Measurements from ENCODE around the gene ACAD9. TPM values are rescaled to one million over a fixed set of nuclear protein-coding genes. Genes with fewer than 3 reads are reported as not detected.

The ACAD9 gene
- total and polyA plus RNA-seq, 2 experiments from 2014 or later: 22.3 to 29.7 TPM

DNA sequence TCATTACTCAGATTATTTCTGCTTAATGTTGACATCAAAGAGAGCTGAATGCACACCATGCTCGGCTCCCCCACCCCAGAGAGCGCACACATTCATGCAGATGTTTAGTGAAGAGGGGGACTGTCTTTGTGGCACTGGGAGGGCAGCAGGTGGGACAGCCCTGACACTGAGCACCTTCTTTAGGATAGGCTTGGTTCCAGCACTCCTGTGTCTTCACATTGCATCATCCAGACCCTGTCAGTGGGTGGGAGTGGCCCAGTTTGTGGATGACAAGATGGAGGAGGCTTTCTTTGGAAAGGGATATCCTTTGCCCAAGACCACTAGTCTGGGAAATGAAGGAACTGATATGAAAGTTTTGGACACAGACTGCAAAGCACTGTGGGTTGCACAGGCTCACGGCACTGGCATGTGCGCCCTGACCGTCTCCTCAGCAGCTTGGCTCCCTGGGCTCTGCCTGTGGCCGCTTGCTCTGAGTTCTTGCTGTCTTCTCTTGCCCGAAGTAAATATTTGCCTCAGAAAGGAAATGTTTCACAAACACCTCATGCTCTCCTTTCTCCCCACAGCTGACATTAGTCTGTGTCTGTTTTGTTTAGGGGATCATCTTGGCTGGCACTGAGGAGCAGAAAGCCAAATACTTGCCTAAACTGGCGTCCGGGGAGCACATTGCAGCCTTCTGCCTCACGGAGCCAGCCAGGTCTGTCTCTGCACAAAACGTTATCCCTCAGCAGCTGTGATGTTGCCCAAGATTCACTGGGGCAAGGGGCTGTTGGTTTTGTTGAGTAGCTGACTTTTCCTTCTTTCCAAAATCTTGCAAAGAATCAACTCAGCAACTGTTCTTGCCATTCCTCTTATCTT is 16.6 kb downstream of the ACAD9 start:
- no peak overlapping the region for H3K4me3 ChIP-seq
- H3K36me3 ChIP-seq (ENCODE audit: low read depth): peaks cover 23% of the 10 kb centered on the region; the same call in 1 of the 2 replicates
- H3K27ac ChIP-seq: no peak overlapping the region

DNA sequence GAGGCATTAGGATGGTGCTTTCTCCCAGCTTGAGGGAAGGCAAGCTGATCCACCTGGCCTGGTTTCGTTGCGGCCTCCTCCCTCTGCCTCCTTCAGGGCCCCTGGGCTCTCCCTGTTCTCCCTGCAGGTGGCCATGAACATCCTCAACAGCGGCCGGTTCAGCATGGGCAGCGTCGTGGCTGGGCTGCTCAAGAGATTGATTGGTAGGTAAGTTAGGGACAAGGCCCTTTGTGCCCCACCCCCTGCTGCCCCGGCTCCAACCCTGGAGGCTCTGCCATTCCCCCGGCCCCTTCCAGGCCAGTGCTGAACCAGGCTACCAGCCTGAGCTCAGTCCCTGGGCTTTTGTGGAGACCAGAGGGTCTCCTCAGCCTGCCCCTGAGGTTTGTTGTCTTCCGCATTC is 23.0 kb downstream of the ACAD9 start:
- Histone ChIP-seq H3F3A (ENCODE audit: insufficient read depth) (no peaks in the 10 kb centered on the region), H3K27me3 (replicated peaks; ENCODE audit: insufficient read depth) (no peaks in the 10 kb centered on the region), H3K36me3 (ENCODE audit: low read depth) (peaks cover 43% of the 10 kb centered on the region; the same call in 1 of the 2 replicates), H2AFZ (no peak overlapping the region), H3K9me2 (ENCODE audit: insufficient read depth) (no peaks in the 10 kb centered on the region), H4K20me1 (ENCODE audit: insufficient read depth) (no peaks in the 10 kb centered on the region), H3K4me1 (ENCODE audit: insufficient read depth) (no peaks in the 10 kb centered on the region), H3K9me3 (ENCODE audit: low read depth) (no peaks in the 10 kb centered on the region), H3K79me2 (ENCODE audit: insufficient read depth) (no peaks in the 10 kb centered on the region), H3K4me2 (ENCODE audit: unreplicated experiment) (no peak overlapping the region), H3K4me3 (no peak overlapping the region), H3K27ac (no peak overlapping the region), H3K9ac (no peak overlapping the region)
- 95 to 100% methylated on average over 6 to 9 of the region's 9 CpGs for WGBS, 2 experiments (ENCODE audit: low coverage in 1 of 2, low lambda C conversion rate in 2 of 2, missing lambda C conversion rate in 2 of 2)
- in situ Hi-C loops (cut with MboI): no loop called here
- no peak for DNase-seq
- TF ChIP-seq EZH2phosphoT487 (IDR thresholded peaks at IDR 0.05; ENCODE audit: insufficient read depth, low read depth): no peak
- TF ChIP-seq EZH2 (IDR thresholded peaks at IDR 0.05; ENCODE audit: insufficient read depth, poor library complexity, severe bottlenecking): no peak

More for the DNA sequence above, 16.6 kb downstream of the ACAD9 start:
- H3K9me3 ChIP-seq (ENCODE audit: low read depth): no peaks in the 10 kb centered on the region
- no peak for TF ChIP-seq EZH2phosphoT487 (IDR thresholded peaks at IDR 0.05; ENCODE audit: insufficient read depth, low read depth)
- no peak for TF ChIP-seq EZH2 (IDR thresholded peaks at IDR 0.05; ENCODE audit: insufficient read depth, poor library complexity, severe bottlenecking)
- H4K20me1 ChIP-seq (ENCODE audit: insufficient read depth): no peaks in the 10 kb centered on the region
- no peak for DNase-seq
- no peaks in the 10 kb centered on the region for H3K4me1 ChIP-seq (ENCODE audit: insufficient read depth)
- no peaks in the 10 kb centered on the region for H3K79me2 ChIP-seq (ENCODE audit: insufficient read depth)
- 75 to 81% methylated on average over 11 of the region's 11 CpGs for WGBS, 2 experiments (ENCODE audit: low coverage in 1 of 2, low lambda C conversion rate in 2 of 2, missing lambda C conversion rate in 2 of 2)
- no peak overlapping the region for H3K9ac ChIP-seq
- H2AFZ ChIP-seq: no peak overlapping the region
- no peaks in the 10 kb centered on the region for H3K27me3 ChIP-seq (replicated peaks; ENCODE audit: insufficient read depth)
- in situ Hi-C loops (cut with MboI): no loop called here
- H3F3A ChIP-seq (ENCODE audit: insufficient read depth): no peaks in the 10 kb centered on the region
- no peaks in the 10 kb centered on the region for H3K9me2 ChIP-seq (ENCODE audit: insufficient read depth)
- H3K4me2 ChIP-seq (ENCODE audit: unreplicated experiment): no peak overlapping the region

DNA sequence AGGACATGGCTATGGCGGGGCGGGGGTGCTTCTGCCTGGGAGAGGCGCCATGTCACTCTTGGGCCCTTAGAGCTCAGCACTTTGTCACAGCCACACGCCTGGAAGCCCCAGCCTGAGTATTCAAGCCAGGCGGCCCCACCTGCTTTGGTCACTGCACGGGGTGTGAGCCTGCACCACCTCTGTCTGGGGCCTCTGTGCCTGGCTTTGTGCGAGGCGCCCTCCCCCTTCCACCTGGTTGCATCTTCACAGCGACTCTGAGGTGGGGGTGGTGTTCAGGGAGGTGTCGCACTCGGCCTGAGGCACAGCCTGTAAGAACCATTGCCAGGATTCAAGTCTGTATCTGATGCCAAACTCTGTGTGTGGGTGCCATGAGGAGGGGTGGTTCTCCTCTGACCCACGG is 24.1 kb downstream of the ACAD9 start:
- Histone ChIP-seq H3K4me1 (ENCODE audit: insufficient read depth) (no peaks in the 10 kb centered on the region), H3K9me2 (ENCODE audit: insufficient read depth) (no peaks in the 10 kb centered on the region), H2AFZ (no peak overlapping the region), H3K9me3 (ENCODE audit: low read depth) (no peaks in the 10 kb centered on the region), H3F3A (ENCODE audit: insufficient read depth) (no peaks in the 10 kb centered on the region), H3K4me3 (no peak overlapping the region), H3K4me2 (ENCODE audit: unreplicated experiment) (no peak overlapping the region), H3K9ac (no peak overlapping the region), H3K79me2 (ENCODE audit: insufficient read depth) (no peaks in the 10 kb centered on the region), H3K27me3 (replicated peaks; ENCODE audit: insufficient read depth) (no peaks in the 10 kb centered on the region), H3K27ac (no peak overlapping the region), H3K36me3 (ENCODE audit: low read depth) (peaks cover 33% of the 10 kb centered on the region; the same call in 1 of the 2 replicates), H4K20me1 (ENCODE audit: insufficient read depth) (no peaks in the 10 kb centered on the region)
- in situ Hi-C loops (cut with MboI): no loop called here
- no peak for DNase-seq
- WGBS, 2 experiments (ENCODE audit: low coverage in 1 of 2, low lambda C conversion rate in 2 of 2, missing lambda C conversion rate in 2 of 2): 85 to 87% methylated on average over 12 of the region's 12 CpGs
- TF ChIP-seq EZH2 (IDR thresholded peaks at IDR 0.05; ENCODE audit: insufficient read depth, poor library complexity, severe bottlenecking) (no peak), EZH2phosphoT487 (IDR thresholded peaks at IDR 0.05; ENCODE audit: insufficient read depth, low read depth) (no peak)

DNA sequence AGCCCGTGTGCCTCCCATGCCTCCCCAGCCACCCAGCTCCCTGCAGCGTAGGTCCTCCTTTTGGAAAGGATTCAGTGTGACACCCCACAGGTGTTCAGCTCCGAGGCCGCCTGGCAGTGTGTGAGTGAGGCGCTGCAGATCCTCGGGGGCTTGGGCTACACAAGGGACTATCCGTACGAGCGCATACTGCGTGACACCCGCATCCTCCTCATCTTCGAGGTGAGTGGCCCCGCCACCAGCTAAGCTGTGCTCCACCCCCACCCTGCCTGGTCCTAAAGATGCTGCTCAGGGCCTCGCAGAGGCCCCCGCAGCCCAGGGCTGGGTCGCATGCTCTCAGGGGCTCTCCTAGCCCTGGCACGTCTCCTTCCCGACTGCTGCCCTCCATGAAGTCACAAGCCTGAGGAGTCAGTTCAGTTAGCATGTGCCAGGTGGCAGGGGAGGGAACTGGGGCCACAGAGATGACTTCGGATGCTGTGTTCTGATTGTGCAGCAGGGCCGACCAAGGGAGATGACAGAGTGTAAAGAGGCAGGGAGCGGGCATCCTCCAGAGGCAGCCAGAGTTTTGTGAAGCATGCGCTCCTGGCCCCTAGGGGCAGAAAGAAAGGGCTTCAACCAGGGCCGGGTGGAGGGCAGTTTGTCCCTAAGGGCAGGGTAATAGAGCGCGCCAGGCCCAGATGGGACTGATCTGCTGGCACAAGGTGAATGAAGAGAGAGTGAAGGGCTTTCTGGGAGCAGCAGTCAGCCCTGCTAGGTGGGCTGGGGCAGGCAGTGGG is 26.8 kb downstream of the ACAD9 start:
- Histone ChIP-seq H3K9me2 (ENCODE audit: insufficient read depth) (no peaks in the 10 kb centered on the region), H2AFZ (no peak overlapping the region), H3K4me1 (ENCODE audit: insufficient read depth) (no peaks in the 10 kb centered on the region), H3K9me3 (ENCODE audit: low read depth) (no peaks in the 10 kb centered on the region), H3K36me3 (ENCODE audit: low read depth) (peaks cover 19% of the 10 kb centered on the region; the same call in 1 of the 2 replicates), H3K4me2 (ENCODE audit: unreplicated experiment) (no peak overlapping the region), H3K79me2 (ENCODE audit: insufficient read depth) (no peaks in the 10 kb centered on the region), H3K27me3 (replicated peaks; ENCODE audit: insufficient read depth) (no peaks in the 10 kb centered on the region), H3K4me3 (no peak overlapping the region), H3K27ac (no peak overlapping the region), H3F3A (ENCODE audit: insufficient read depth) (no peaks in the 10 kb centered on the region), H3K9ac (no peak overlapping the region), H4K20me1 (ENCODE audit: insufficient read depth) (no peaks in the 10 kb centered on the region)
- no peak for TF ChIP-seq EZH2phosphoT487 (IDR thresholded peaks at IDR 0.05; ENCODE audit: insufficient read depth, low read depth)
- no peak for TF ChIP-seq EZH2 (IDR thresholded peaks at IDR 0.05; ENCODE audit: insufficient read depth, poor library complexity, severe bottlenecking)
- 86 to 87% methylated on average over 23 to 25 of the region's 25 CpGs for WGBS, 2 experiments (ENCODE audit: low coverage in 1 of 2, low lambda C conversion rate in 2 of 2, missing lambda C conversion rate in 2 of 2)
- DNase-seq: no peak
- in situ Hi-C loops (cut with MboI): no loop called here
